Heart left ventricle (tissue), 16 donors: ENCODE measurements around the gene C4orf54. TPM values are rescaled to one million over a fixed set of nuclear protein-coding genes. Genes with fewer than 3 reads are reported as not detected.

Experiments
- ATAC-seq, 4 donors: fragments of 200-7000 bp; cut with Tn5 transposase; one replicate each; pipeline ENCODE4 v1.9.1; 2020 to 2022; ENCODE audit warnings: moderate library complexity in 4 of 4, mild to moderate bottlenecking in 3 of 4, moderate number of reproducible peaks in 1 of 4
- DNase-seq, 5 donors: peaks; one replicate each; pipeline ENCODE4 v3.0.0-alpha.2; 2020
- H3K27ac ChIP-seq, 12 donors: fragments of 200-600 bp; sonication (generic) in 4 of 12; one replicate each; pipeline versions ENCODE4 v1.5.0 to v1.8.0; 2016 to 2022; ENCODE audit warnings: mild to moderate bottlenecking in 2 of 12
- H3K27me3 ChIP-seq, 9 donors: fragments of 200-600 bp; sonication (generic) in 2 of 9; one replicate each; pipeline versions ENCODE4 v1.5.1 to v1.8.0; 2016 to 2022; ENCODE audit warnings: mild to moderate bottlenecking in 3 of 9
- H3K36me3 ChIP-seq, 9 donors: fragments of 200-600 bp; sonication (generic) in 2 of 9; one replicate each; pipeline versions ENCODE4 v1.5.0 to v1.8.0; 2018 to 2022; ENCODE audit warnings: mild to moderate bottlenecking in 2 of 9
- H3K4me1 ChIP-seq, 12 donors: fragments of 200-600 bp; sonication (generic) in 4 of 12; one replicate each; pipeline versions ENCODE4 v1.5.0 to v1.8.0; 2016 to 2022; ENCODE audit warnings: mild to moderate bottlenecking in 3 of 12
- H3K4me3 ChIP-seq, 12 donors: fragments of 200-600 bp; sonication (generic) in 4 of 12; one replicate each; pipeline versions ENCODE4 v1.5.0 to v1.8.0; 2017 to 2022; ENCODE audit warnings: mild to moderate bottlenecking in 9 of 12, moderate library complexity in 4 of 12
- H3K9me3 ChIP-seq, 12 donors: fragments of 200-600 bp; sonication (generic) in 4 of 12; one replicate each; pipeline versions ENCODE4 v1.5.0 to v1.8.0; 2016 to 2022; ENCODE audit warnings: mild to moderate bottlenecking in 1 of 12
- CTCF ChIP-seq, 12 donors: fragments of 200-600 bp; sonication (generic) in 4 of 12; IDR thresholded peaks; one replicate each; pipeline versions ENCODE4 v1.5.0 to v1.8.0; 2018 to 2022; ENCODE audit warnings: antibody characterized with exemption in 12 of 12, mild to moderate bottlenecking in 5 of 12
- POLR2A ChIP-seq, 2 donors: fragments of 450-650 bp; IDR thresholded peaks; one replicate each; pipeline ENCODE4 v1.6.1; 2017; ENCODE audit warnings: antibody characterized with exemption in 2 of 2, mild to moderate bottlenecking in 2 of 2, moderate library complexity in 2 of 2
- WGBS, 4 donors: extraction: QIAGEN DNeasy Blood & Tissue Kit in 2 of 4; methylation state at CpG; one replicate each; pipeline versions ENCODE4 v1.1.5 to v1.1.7; 2013 to 2018; 5-methylcytosine and 5-hydroxymethylcytosine counted together
- intact Hi-C, 10 donors: fragments of 100-400 bp; cut with DNase I; formaldehyde crosslinking; loops; one replicate each; pipeline versions ENCODE4 v1.11.1 to v1.14.2; 2022
- polyA plus RNA-seq, 2 donors: library from polyadenylated mRNA; stranded (reverse); fragments of 200-250 nt; gene quantifications; one replicate each; pipeline ENCODE4 v1.2.3, GENCODE V29; 2013
- total RNA-seq, 9 donors: library from RNA; depleted of rRNA in 2 of 9; stranded (reverse); fragments of >200 nt in 2 of 9; fragmentation: NEBNext Ultra II Directional in 3 of 9; extraction: Animal tissue kit (Norgen Biotek cat#: 25700) in 3 of 9; gene quantifications; one replicate each; pipeline versions ENCODE4 v1.1.0 to v1.2.4, GENCODE V29; 2016 to 2023
- donor health status: ischemic (EF 13 %, LVEDD 7.1; RV severe dilation, severe dysfunction).
- donor health status: healthy with polysubstance abuse.
- donor health status: DM: no; HTN: yes; CAD: no.
- donor health status: DM: no; HTN: no; CAD: no.
- donor health status: ischemic (EF 25% LVEDD 6.9; RV normal size, moderate dysfunction).
- donor health status: ischemic (EF 25% LVEDD 5.7; RV mildly dilated, moderate dysfunction).
- donor health status: healthy.
- donor health status: DM: yes; HTN: yes; CAD: no.
- donor health status: ischemic (EF 35%, LVEDD 5.7; RV mildly dilated, moderate dysfunction).
- donor health status: nonischemic (EF 11% LVEDD 7.7; RV severe dilation, severe dysfunction).
- donor health status: DM: yes; HTN: yes; CAD: no.
- donor health status: PGD.
- donor health status: ischemic (EF 29% LVEDD 5.4; RV normal size, mild dysfunction).
- donor health status: nonischemic (EF 23%, LVEDD 6.1; RV moderate dilation, normal function).

Gene C4orf54
- total and polyA plus RNA-seq, 11 donors, result 0.60 to 112 (median 1.9) TPM

- H3K4me1 ChIP-seq, result peaks cover 0 to 3% (median 0%) of the 10 kb centered on the region in 12 donors
- DNase-seq, result no peak
- H3K4me3 ChIP-seq, result no peak overlapping the region
- H3K27ac ChIP-seq, result no peak overlapping the region
- no peaks in the 10 kb centered on the region for H3K27me3 ChIP-seq
- H3K36me3 ChIP-seq, result no peaks in the 10 kb centered on the region
- peaks cover 0 to 3% (median 0%) of the 10 kb centered on the region in 12 donors for H3K9me3 ChIP-seq
- no peak for TF ChIP-seq POLR2A (IDR thresholded peaks at IDR 0.05)
- no peak for ATAC-seq
- intact Hi-C loops, result loop anchor here in 1 of 10 donors (10.0 kb wide), 1 partner anchor 45 kb away; no protein-coding TSS in a partner anchor
Observed at GRCh38 chr4:99629962-99630554, 27.6 kb downstream of the C4orf54 start.

- Histone ChIP-seq H3K27ac (peak overlapping the region in 1 of 12 donors; percentile 4), H3K36me3 (no peaks in the 10 kb centered on the region), H3K9me3 (no peaks in the 10 kb centered on the region), H3K4me3 (no peak overlapping the region), H3K27me3 (no peaks in the 10 kb centered on the region), H3K4me1 (peaks cover 0 to 6% (median 0%) of the 10 kb centered on the region in 12 donors)
- no peak for TF ChIP-seq POLR2A (IDR thresholded peaks at IDR 0.05)
- intact Hi-C loops, result loop anchor here in 1 of 10 donors (10.0 kb wide), 1 partner anchor 47 kb away; no protein-coding TSS in a partner anchor
- ATAC-seq (peak in 3 of 4 donors; percentile 60 to 83 (median 73)), DNase-seq (no peak)
- WGBS, 4 donors, result 18 to 35% (median 22%) methylated on average over 1 of the region's 1 CpG
Observed at GRCh38 chr4:99628040-99628439, 29.6 kb downstream of the C4orf54 start.

GRCh38 chr4:99625369-99625768, 32.3 kb downstream of the C4orf54 start:
- DNase-seq, result no peak
- Histone ChIP-seq H3K4me1 (peaks cover 0 to 4% (median 0%) of the 10 kb centered on the region in 12 donors), H3K36me3 (no peaks in the 10 kb centered on the region), H3K9me3 (no peaks in the 10 kb centered on the region), H3K27me3 (no peaks in the 10 kb centered on the region), H3K4me3 (no peak overlapping the region), H3K27ac (peak overlapping the region in 1 of 12 donors; percentile 55)
- 82 to 91% (median 86%) methylated on average over 5 of the region's 5 CpGs for WGBS, 4 donors
- TF ChIP-seq POLR2A (IDR thresholded peaks at IDR 0.05) (no peak), CTCF (IDR thresholded peaks at IDR 0.05) (no peak)
- no peak for ATAC-seq
- intact Hi-C loops, result loop anchor here in 1 of 10 donors (10.0 kb wide), 1 partner anchor 49 kb away; no protein-coding TSS in a partner anchor

GRCh38 chr4:99624141-99624719, 33.4 kb downstream of the C4orf54 start:
- intact Hi-C loops, result loop anchor here in 1 of 10 donors (10.0 kb wide), 1 partner anchor 51 kb away; no protein-coding TSS in a partner anchor
- no peak for TF ChIP-seq CTCF (IDR thresholded peaks at IDR 0.05)
- TF ChIP-seq POLR2A (IDR thresholded peaks at IDR 0.05), result no peak
- DNase-seq (no peak), ATAC-seq (no peak)
- no peaks in the 10 kb centered on the region for H3K36me3 ChIP-seq
- H3K27ac ChIP-seq, result peak overlapping the region in 1 of 12 donors; percentile 55
- H3K27me3 ChIP-seq, result no peaks in the 10 kb centered on the region
- H3K4me1 ChIP-seq, result peaks cover 0 to 4% (median 0%) of the 10 kb centered on the region in 12 donors
- no peak overlapping the region for H3K4me3 ChIP-seq
- WGBS, 4 donors, result 64 to 73% (median 72%) methylated on average over 4 of the region's 4 CpGs
- H3K9me3 ChIP-seq, result no peaks in the 10 kb centered on the region

GRCh38 chr4:99622341-99622740, 35.3 kb downstream of the C4orf54 start:
- 72 to 93% (median 74%) methylated on average over 1 of the region's 1 CpG for whole genome bisulfite sequencing, 4 donors
- DNase-seq (no peak), ATAC-seq (no peak)
- no peaks in the 10 kb centered on the region for H3K27me3 ChIP-seq
- H3K9me3 ChIP-seq, result no peaks in the 10 kb centered on the region
- intact Hi-C loops, result loop anchor here in 1 of 10 donors (10.0 kb wide), 1 partner anchor 52 kb away; no protein-coding TSS in a partner anchor
- H3K4me1 ChIP-seq, result peaks cover 0 to 4% (median 0%) of the 10 kb centered on the region in 12 donors
- TF ChIP-seq CTCF (IDR thresholded peaks at IDR 0.05), result no peak
- no peak for TF ChIP-seq POLR2A (IDR thresholded peaks at IDR 0.05)
- no peak overlapping the region for H3K4me3 ChIP-seq
- H3K27ac ChIP-seq, result no peak overlapping the region
- H3K36me3 ChIP-seq, result no peaks in the 10 kb centered on the region
